ENCODE data around the gene DCHS2.

DCHS2 gene

GRCh38 chr4:154441124-154441523 is 50.5 kb downstream of the DCHS2 start:
- no peak for DNase-seq

DNA sequence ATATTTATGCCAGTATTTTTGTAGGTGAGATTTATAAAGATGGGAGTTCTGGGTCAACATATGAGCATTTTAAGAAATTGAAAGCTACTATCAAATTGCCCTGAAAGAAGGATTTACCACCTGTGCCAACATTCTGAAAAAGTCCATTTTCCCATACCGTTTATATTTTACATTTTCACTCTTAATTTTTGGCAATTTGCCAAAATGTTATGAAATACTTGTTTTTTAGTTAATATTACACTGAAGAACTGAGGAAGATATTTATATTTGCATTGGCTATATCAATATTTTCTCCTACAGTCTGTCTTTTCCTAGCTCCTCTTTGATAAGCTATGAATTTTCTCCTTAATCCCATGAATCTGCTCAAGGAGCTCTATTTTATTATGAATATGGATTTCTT is 52.4 kb downstream of the DCHS2 start:
- no peak for DNase-seq

DNA sequence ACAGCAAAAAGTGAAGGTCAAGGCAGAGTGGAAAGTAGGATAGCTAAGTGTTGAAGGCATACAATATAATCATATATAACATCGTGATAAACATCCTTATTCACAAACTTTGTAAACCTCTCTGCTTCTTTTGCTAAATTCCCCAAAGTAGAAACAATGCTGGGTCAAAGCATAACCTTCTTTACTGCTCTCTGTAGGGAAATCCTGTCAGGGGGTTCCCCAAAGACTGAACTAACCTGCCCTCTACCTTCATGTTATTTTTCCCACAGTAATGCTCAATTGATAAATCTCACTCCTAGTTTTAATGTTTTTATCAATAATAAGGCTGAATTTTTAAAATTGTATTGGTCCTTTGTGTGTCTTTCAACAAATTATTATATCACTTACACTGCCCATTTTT is 55.7 kb downstream of the DCHS2 start:
- no peak for DNase-seq

DNA sequence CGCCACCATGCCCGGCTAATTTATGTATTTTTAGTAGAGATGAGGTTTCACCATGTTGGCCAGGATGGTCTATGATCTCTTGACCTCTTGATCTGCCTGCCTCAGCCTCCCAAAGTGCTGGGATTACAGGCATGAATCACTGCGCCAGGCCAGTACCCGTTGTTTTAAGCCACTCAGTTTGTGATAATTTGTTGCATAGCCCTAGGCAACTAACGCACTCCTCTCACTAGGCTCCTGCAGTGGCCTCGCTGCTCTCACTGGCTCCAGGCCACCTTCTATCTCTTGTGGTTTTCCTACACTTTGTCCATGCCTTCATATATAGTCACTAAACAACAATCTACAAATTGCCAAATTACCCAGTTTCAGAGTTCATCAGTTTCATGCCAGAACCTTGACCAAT is 58.1 kb downstream of the DCHS2 start:
- no peak for DNase-seq

DNA sequence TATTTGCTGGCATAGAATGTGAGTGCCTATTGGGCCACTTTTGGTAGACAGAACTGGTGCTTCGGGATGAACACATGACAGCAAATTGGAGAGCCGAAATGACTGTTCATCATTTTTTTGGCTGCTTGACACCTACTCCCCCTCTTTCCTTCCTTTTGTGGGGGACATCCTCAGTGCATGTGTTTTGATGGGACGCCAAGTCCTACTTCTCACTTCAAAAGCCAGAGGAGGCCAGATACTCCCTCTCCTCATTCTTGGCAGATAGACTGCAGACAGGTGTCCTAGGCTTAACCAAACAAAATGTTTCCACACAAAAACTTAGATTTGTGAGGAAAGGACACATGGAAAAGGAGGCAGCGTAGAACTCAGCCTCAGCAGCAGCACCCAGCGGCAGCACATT is 62.4 kb downstream of the DCHS2 start:
- DNase-seq = no peak

- DNase-seq = no peak
These were observed 64.5 kb downstream of the DCHS2 start for GRCh38 chr4:154427149-154427548.

GRCh38 chr4:154425514-154425913 is 66.1 kb downstream of the DCHS2 start:
- DNase-seq = no peak

DNA sequence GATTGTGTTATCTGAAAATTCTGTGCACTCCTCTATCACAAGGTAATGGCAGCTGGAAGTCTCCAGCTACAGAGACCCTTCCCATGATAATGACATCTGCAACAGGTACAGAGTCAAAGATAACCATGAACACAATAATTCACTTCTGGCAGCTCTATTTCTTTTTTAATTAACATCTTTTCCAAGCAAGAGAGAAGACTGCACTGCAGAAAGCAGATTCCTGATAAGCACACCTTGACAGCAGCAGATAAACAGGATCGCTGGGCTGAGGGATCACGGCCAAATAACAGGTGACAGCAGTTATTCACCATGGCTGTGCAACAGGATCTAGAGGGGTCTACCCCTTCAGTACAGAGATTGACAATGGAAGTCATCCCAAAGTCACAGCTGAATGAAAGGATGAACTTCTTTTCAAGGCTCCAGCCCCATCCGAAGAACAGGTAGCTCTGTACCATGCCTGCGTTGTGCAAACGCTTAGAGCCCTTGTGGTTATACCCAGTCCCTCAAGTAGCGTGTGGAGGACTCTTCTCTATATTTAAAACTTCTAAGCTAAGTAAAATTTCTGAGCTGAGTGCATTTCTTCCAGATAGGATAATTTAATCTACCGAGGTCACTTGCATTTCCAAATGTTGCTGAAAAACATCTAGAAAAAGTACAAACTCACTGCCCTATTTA is 66.7 kb downstream of the DCHS2 start:
- DNase-seq = no peak

- DNase-seq = no peak
These were observed 69.4 kb downstream of the DCHS2 start for GRCh38 chr4:154422152-154422551.

DNA sequence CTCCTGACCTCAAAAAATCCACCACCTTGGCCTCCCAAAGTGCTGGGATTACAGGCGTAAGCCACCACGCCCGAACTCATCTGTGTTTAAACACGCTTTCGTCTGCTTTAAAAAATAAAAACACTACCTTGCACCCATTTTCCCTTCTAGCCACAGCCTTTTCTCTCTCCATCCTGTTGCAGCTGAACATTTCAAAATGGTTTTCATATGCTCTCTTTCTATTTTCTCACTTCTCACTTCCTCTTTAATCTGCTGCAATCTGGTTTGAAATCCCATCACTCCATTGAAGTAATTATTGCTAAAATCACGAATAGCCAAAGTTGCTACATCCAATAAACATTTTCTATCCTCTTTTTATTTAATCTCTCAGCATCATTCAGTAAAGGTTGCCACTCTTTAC is 70.0 kb downstream of the DCHS2 start:
- no peak for DNase-seq

- DNase-seq = no peak
These were observed 74.3 kb downstream of the DCHS2 start for GRCh38 chr4:154417373-154417673.

DNA sequence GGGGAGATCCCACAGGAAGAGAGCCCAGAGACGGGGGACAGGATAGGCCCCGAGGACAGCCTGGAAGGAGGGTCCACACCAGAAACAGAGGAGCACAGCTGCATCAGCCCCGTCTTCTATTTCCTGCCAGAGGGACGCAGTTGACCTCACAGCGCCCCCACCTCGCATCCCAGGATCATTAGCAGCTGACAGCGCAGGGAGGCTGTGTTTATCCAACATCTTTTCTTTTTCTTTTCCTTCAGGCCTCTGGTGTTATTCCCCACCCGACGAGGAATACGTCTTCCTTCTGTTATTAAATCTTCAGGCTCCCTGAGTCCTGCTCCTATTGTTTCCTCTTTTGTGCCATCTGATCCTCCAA is 75.4 kb downstream of the DCHS2 start:
- no peak for DNase-seq

DNA sequence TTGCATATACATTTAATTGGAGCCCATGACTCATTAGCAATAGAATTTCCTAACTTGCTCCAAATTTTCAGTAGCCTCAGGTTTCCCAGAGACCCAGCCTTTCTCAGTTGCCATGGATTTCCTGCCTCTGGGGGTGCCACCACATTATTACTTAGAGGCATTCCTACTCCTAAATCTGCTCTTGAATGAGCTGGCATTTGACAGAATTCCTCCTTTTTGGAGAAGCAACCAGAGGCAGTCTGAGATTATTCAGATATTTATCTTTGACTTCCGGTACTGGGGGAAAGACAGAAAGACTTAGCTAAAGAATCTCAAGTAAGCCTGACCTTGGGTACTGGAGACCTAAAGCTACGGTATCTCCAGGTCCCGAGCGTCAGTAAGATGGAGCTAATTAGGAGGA is 76.3 kb downstream of the DCHS2 start:
- DNase-seq = no peak

DNA sequence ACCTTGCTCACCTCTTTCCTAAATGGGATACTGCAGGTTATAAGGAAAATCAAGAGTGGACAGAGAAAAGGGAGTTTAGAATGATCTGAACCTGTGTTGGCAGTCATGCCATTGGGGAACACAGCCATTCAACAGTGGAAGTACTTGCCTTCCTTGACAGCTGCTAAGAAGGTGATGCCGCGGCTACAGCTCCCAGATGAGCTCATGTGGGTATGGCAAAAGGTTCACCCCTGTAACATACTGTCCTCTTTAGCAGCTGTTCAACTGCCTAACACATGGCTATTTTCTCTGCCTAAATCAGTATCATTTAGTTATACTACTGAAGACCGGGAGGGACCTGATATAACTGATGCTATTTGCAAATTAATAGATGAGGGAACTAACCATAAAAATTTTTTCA is 76.8 kb downstream of the DCHS2 start:
- no peak for DNase-seq

DNA sequence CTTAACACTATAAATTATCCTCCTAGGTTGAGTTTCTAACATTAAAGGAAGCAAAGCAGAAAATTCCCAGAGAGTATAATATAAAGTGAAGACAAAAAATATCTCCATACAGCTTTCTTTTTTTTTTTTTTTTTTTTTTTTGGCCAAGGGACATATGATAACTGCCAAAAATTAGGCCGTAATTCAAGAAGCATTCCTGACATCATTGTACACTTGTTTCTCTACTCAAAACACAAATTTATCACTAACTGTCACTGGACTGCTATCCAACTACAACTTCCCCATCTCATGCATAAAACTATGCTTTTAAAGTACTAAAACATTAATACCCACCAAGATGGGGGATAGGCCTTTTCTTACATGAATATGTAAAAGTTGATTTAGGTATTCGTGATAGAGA is 77.2 kb downstream of the DCHS2 start:
- no peak for DNase-seq

- no peak for DNase-seq
These were observed 84.2 kb downstream of the DCHS2 start for GRCh38 chr4:154407443-154407842.

DNA sequence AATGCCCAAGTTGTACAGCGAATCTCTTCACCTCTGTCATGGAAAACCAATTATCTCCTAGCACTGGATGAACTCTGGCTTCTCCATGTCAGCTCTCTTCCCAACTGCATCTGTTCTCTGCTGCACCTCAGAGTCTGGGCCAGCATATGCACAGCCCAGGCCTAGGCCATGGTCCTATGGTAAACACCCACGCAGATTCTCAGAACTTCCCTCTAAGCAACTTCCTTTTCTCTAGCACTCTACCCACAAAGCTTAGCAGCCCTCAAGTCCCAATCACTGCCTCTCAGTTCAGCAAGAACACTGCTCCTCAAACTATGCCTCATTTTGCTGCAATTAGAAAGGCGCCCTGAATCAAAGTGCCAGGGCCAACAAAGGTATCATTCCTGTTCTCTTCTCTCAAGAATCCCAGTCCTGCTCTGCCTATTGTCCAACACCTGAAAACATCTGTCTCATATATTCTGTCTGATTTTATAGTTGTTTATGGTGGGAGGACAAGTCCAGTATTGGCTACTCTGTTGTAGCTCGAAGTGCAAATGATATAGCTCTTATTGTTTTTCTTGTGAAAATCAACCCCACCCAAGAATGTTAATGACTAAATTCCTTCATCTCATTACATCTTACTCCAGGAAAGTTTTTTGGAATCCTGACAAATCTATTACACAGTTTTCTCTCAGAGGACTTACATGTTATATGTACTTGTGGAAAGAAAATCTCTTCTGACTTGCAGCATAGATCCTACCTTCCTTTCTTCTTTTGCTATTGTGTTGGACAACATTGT is 85.4 kb downstream of the DCHS2 start:
- DNase-seq = no peak

- no peak for DNase-seq
These were observed 92.2 kb downstream of the DCHS2 start for GRCh38 chr4:154399259-154399974.

GRCh38 chr4:154390324-154390723 is 101.3 kb downstream of the DCHS2 start:
- no peak for DNase-seq

DNA sequence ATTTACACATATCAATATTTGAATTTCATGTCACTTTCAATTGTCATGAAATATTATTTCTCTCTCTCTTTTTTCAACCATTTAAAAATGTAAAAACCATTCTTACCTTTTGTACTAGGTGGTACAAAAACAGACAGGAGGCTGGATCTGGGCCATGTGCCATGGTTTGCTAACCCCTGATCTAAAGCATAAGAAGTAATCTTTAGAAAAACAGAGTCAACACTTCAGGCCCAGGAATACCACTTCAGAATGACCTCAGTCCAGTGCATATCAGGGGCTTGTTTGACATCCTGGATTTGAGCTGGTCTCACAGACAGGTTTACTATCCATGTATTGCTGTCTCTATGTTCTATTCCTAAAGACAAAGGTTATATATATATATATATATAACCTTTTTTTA is 102.5 kb downstream of the DCHS2 start:
- DNase-seq = no peak

DNA sequence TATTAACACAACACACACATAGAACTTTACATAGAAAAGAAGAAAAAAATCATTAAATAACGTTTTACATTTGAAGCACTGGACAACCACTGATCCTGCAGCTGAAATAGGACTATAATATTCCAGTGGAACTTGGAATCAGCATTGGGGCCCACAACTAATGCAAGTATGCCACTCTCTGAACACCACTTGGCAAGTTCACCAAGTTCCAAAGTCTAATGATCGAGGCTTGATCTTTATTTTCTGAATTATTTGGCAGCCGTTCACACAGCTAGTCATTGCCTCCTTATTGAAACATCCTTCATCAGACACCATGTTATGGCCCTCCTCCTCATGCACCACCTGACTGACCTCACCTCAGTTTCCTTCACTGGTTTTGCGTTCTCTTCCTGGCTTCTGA is 107.6 kb downstream of the DCHS2 start:
- no peak for DNase-seq

GRCh38 chr4:154376486-154376885 is 115.1 kb downstream of the DCHS2 start:
- no peak for DNase-seq

DNA sequence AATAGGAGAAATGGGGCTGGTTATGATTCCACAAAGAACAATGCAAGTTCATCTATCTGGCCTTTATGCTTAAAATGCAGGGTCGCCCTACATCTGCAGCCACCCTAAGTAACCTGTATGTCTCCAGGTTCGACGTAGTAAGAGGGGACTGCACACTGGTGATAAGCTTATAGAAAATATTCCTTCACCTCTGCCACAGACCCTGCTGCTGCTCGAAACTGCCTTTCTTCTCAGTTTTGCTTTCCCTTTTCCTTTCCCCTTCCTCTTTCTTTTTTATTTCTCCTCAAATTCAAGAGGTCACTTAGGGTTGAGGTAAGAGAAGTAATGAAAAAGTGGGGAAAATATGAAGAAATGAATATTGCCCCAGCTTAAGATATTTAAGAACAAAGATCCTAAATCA is 123.5 kb downstream of the DCHS2 start:
- DNase-seq = no peak

GRCh38 chr4:154367659-154368058 is 123.9 kb downstream of the DCHS2 start:
- no peak for DNase-seq

DNA sequence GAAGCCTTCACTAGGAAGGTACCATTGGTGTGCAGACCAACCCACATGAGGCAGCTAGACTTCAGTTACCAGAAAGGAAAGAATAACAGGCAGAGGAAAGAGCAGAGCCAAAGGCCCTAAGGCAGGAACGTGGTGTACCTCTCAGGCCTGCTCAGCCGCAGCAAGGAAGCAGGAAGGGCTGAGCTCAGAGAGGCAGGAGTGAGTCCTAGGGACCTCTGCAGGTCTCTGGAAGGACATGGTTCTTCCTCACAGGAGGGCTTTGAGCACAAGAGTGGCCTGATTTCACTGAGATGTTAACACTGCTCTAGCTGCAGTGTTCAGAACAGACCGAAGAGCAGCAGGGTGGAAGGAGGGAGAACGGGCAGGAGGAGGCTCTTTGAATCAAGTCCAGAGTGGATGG is 124.6 kb downstream of the DCHS2 start:
- no peak for DNase-seq
